Fibroblast of villous mesenchyme (primary cell): Measurements from ENCODE around the gene PPID. TPM values are rescaled to one million over a fixed set of nuclear protein-coding genes. Genes with fewer than 3 reads are reported as not detected.

Experiments
- DNase-seq: peaks from one replicate; pipeline ENCODE4 v3.0.0-alpha.2; 2010; ENCODE audit warnings: low read depth
- H3K4me3 ChIP-seq: 2 replicates; pipeline ENCODE4 v1.5.1; 2011; ENCODE audit warnings: low read depth, mild to moderate bottlenecking, low read length
- total RNA-seq: library from RNA; depleted of rRNA; stranded (reverse); fragments of >200 nt; gene quantifications from 2 replicates; pipeline ENCODE4 v1.2.3, GENCODE V29; 2012
- TF ChIP-seq, protein P1 (sequence below): IDR thresholded peaks from 2 replicates; pipeline ENCODE4 v1.5.1; 2012; ENCODE audit warnings: low read depth, mild to moderate bottlenecking, low read length; ENCODE audit not compliant: insufficient read depth

The PPID gene
- total RNA-seq, 1 donor: 27.2 TPM

DNA sequence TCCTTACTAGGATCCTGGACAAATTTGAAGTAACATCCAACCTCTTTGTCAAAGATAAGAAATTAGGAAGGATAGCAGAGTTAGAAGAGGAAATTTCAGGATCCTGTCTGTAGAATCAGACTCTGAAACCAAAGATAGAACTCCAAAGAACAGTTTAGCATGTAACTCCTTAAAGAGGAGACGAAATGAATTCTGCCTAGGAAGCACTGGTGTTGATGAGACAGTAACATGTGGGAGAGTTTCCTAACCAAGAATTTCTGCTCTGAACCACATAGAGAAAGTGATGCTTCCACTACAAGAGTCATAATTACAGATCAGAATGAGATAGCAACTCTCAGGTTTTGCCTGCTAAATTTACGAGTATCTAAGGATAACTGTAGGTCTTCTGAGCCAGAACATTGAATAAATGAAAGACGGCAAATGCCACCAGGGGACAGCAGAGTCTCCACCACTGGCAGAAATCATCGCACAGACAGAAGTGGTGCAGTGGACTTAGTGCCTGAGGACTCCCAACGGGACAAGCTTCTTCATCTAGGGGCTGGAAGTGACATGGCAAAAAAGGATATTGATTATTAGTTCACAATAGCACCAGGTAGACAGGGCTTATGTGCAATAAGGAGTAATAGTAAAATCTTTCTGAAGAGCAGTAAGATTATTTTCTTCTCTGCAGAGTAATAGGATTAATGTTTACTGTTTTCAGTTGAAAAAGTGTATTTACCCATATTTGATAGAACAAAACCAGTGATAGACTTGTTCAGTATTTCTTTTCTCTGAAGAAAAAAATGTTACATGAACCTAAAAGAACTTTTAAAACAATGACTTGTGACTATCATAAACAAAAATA lies 6.7 kb upstream of the PPID start:
- no peak overlapping the region for H3K4me3 ChIP-seq
- DNase-seq: peak; percentile 74
- TF ChIP-seq, protein P1, sequence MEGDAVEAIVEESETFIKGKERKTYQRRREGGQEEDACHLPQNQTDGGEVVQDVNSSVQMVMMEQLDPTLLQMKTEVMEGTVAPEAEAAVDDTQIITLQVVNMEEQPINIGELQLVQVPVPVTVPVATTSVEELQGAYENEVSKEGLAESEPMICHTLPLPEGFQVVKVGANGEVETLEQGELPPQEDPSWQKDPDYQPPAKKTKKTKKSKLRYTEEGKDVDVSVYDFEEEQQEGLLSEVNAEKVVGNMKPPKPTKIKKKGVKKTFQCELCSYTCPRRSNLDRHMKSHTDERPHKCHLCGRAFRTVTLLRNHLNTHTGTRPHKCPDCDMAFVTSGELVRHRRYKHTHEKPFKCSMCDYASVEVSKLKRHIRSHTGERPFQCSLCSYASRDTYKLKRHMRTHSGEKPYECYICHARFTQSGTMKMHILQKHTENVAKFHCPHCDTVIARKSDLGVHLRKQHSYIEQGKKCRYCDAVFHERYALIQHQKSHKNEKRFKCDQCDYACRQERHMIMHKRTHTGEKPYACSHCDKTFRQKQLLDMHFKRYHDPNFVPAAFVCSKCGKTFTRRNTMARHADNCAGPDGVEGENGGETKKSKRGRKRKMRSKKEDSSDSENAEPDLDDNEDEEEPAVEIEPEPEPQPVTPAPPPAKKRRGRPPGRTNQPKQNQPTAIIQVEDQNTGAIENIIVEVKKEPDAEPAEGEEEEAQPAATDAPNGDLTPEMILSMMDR: peak; percentile 93

DNA sequence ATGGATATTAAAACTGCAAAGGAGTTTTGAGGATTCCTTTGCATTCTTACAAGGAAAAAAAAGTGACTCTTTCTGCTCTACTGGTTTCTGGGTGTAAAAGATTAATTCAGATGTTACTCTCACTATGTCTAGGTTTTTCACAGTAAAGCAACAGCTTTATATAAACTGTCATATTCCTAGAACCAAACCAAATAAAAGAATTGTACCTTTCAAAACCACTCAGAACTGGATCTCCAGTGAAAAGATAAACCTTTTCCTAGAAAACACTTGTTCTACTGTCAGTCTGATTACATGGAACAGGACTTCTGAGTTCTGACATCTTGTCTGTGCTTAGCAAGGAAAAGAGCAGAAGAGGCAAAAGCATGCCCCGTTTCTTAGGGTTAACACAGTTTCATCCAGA lies 5.0 kb upstream of the PPID start:
- TF ChIP-seq, protein P1: no peak
- no peak overlapping the region for H3K4me3 ChIP-seq
- no peak for DNase-seq

DNA sequence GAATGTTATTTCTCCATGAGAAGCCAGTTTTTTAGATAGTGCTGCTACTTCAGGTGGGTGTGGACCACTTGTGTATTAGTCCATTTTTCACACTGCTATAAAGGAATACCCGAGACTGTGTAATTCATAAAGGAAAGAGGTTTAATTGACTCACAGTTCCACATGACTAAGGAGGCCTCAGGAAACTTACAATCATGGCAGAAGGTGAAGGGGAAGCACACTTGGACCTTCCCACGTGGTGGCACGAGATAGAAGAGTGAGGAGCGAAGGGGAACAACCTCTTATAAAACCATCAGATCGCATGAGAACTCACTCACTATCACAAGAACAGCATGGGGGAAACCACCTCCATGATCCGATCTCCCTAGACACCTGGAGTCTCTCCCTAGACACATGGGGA lies 3.4 kb upstream of the PPID start:
- H3K4me3 ChIP-seq: no peak overlapping the region
- TF ChIP-seq, protein P1: no peak
- no peak for DNase-seq

DNA sequence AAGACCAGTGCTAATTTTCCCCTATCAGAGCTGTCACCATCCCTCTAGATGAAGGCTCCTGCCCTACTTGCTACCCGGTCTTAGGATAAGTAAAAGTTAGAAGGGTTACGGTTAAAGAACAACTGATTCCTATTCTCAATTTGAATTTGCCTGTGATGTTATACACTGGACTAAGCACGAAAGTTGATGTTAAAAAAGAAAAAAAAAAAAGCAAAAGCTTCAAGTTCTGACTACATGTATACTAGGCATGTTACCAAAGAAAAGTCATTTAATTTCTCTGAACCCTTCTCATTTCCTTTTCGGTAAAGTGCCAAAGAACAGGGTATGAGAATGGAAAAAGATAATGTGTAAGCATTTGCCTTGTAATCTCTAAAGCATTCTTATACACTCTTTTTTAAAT lies 1.4 kb upstream of the PPID start:
- no peak overlapping the region for H3K4me3 ChIP-seq
- DNase-seq: no peak
- TF ChIP-seq, protein P1: no peak

DNA sequence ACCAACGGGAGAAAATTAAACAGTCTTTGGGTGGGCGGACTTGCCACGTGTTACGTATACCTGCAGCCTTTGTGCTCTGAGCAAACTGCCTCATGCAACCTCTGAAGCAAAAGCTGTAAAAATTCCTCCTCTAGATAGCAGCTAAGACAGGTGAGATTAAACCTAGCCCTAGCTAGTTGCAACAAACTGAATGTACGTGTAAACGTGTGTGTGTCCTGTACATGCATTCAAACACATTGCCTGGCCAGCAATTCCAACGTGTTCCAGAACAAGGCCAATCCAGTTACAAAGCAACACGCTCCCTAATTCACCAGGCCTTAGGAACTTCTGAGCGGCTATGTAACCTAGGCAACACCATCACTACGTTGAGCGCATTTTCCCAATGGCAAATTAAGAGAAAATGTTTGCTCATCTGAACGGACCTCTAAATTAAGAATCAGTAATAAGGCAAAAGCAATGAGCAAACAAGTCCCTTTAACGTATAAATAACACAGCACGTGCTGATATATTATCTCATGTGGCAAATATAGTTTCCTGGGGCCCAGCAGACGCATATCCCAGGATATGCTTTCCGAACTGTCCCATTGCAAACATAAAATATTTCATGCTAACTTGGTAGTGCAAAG lies 792 bp downstream of the PPID start:
- peak; percentile 48 for DNase-seq
- TF ChIP-seq, protein P1: no peak
- peak overlapping the region; percentile 98 for H3K4me3 ChIP-seq

DNA sequence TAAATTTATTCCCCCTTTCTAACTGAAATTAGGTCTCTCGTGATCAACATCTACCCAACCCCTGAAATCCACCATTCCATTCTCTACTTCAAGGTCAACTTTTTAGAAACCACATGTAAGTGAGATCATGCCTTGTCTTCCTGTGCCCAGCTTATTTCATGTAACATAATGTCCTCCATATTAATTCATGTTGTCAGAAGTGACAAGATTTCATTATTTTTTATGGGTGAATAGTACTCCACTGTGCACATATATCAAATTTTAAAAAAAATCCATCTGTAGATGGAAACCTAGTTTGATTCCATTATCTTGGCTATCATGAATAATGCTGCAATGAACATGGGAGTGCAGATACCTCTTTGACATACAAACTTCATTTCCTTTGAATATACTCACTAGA lies 1.5 kb downstream of the PPID start:
- no peak for DNase-seq
- TF ChIP-seq, protein P1: no peak
- H3K4me3 ChIP-seq: no peak overlapping the region

DNA sequence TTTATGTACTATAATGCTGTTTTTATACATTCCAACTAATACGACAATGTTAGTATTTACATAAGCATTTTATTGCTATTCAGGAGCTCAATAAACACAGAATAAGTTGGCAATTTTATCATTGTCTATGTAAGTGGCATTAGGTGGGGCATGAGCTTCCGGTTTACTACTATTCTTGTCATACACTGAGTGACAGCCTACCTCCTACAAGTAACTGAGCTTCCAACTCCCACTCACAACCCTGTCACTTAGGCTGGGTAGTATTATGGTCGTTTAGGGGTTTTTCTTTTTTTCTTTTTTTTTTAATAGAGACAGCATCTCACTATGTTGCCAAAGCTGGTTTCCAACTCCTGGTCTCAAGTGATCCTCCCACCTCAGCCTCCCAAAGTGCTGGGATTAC lies 7.4 kb downstream of the PPID start:
- DNase-seq: no peak
- H3K4me3 ChIP-seq: no peak overlapping the region
- TF ChIP-seq, protein P1: no peak
